HG03135 (cell line): ENCODE measurements around the gene GLIS1.

Experiments
- ATAC-seq: cut with Tn5 transposase; IDR thresholded peaks from one replicate; pipeline ENCODE4 v1.9.1; 2021; ENCODE audit warnings: mild to moderate bottlenecking, moderate library complexity; ENCODE audit not compliant: unreplicated experiment

The GLIS1 gene

DNA sequence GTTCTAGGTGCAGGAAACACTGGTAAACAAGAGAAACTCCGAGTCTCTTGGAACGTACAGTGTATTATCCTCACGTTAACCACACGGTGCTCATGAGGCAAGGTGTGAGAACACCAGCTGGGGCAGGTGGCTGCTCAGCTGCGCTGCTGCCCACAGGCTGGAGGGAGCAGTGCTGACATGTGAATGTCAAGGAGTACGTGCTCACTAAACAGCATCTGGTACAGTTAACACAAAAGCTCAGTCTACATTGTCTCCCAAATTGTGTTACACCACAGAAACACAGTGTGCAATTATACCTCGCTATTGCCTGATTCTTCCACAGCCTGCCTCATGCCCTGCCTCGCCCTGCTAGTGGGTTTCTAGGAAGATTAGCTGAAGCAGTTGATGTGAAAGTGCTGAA is 138.4 kb downstream of the GLIS1 start:
- no peak for ATAC-seq

DNA sequence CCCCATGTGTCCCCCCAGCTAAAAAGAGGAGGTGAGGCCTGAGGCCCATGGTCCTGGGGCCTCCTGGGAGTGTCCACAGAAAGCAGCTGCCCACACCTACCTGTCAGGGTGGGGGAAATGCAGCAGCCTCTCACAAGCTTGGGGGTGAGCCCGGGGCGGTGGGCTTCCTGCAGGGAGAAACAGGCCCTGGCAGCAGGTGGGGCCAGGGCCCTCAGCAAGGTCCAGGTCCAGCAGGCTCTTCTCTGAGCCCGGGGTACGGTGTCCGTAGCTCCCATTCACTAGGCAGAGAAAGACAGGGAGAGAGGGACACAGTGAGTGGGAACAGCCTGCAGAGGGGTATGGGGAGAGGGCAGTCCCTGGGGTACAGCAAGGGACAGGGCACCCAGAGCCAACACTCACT is 139.0 kb downstream of the GLIS1 start:
- ATAC-seq = no peak

DNA sequence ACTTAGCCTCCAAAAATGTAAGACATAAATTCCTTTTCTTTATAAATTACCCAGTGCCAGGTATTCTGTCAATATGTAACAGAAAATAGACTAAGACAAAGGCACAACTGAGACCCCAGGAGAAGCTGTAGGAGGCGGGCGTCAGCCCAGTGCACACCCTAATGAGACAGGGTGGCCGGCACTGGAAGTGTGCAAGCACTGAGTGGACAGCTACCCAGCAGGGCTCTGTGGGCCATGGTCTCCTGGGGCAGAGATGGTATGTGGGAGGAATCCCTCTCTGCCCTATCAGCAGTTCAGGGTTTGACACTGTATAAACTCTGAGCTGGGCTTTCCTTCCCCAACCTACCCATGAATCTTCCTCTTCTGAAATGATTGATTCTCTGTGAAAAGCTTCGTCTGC is 139.5 kb downstream of the GLIS1 start:
- no peak for ATAC-seq

DNA sequence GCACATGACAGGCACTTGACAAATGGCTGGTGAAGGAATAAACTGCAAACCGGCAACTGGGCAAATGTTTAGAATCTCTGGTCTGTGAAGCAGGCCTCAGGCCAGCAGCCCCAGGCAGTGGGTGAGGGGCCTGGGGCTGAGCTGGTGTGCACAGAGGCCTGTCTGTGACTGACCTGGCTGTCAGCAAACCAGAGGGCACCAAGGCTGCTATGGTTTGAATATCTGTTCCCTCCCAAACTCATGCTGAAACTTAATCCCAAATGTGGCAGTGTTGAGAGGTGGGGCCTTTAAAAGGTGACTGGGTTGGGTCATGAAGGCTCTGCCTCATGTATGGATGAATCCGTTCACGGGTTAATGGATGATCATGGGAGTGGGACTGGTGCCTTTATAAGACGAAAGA is 140.0 kb downstream of the GLIS1 start:
- no peak for ATAC-seq

DNA sequence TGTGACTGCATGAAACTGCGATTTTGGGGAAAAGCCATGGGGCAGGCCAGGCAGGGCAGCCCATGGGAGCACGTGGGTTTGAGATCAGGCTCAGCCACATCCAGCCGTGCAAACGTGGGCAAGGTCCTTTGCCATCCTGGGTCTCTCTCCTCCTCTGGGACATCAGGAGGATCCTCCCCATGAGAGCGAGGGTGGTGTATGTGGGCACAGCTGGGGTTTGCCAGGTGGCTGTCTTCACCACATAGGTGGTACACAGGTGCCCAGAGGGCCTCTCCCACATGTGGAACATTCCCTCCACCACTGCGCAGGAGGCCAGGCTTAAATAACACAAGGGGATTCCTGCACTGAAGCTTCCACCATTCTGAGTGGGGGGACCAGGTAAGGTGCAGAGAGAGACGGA is 143.1 kb downstream of the GLIS1 start:
- ATAC-seq = no peak

DNA sequence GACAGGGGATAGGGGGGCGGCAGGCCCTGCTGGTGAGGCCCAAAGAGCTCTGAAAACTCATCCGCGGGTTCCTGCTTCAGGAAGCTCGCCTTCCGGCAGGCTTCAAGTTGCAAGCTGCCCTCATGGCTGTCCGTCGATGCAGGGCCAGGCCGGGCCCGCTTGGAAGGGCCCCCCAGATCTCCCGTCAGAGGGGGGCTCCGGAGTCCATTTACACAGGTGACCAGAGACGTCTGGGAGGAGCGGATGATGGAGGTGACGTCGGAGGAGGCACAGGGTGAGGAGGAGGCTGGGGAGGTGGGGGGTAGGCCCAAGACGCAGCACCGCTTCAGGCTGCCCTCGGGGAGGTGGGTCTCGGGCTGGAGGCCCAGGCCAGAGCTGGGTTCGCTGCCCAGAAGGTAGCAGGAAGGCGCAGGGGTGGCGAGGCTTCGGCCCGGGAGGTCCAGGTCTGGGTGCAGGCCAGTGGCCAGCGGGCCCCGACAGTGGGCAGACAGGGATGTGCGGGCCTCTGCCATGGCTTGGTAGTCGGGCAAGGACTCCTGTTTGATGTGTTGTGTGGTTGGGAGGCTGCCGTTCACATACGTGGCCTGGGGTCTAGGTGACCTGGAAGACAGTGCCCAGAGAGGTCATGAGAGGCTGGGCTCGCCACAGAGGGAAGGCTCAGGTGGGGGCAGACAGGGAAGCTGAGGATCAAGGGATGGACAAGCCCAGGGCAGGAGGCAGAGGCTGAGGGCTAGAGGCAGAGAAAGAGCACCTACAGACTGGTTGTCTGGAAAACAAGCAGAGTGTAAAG is 144.4 kb downstream of the GLIS1 start:
- ATAC-seq = no peak

DNA sequence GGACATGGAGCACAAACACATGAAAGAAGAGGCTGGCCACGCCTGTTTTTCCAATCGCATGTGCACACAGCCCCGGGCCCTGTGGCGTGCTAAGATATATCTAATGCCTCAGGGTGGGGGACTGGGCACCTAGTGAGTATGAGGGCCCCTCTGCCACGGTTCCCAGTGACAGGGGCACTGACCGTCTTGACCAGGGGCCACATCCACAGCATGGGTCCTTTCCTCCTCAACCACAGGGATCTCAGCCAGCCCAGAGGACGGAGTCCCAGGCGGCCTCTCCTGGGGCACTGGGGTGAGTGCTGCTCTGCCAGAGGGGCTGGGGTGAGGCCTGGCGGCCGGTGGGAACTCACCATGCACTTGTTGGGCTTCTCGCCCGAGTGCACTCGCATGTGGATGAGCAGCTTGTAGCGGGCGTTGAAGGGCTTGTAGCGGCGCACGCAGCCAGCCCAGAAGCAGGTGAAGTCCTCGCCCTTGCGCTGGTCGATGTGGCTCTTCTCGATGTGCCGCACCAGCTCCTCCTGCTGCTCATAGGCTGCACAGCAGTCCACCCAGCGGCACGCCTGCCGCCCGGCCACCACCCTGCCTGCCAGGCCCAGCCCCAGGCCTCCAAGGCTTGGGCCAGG is 145.1 kb downstream of the GLIS1 start:
- no peak for ATAC-seq

DNA sequence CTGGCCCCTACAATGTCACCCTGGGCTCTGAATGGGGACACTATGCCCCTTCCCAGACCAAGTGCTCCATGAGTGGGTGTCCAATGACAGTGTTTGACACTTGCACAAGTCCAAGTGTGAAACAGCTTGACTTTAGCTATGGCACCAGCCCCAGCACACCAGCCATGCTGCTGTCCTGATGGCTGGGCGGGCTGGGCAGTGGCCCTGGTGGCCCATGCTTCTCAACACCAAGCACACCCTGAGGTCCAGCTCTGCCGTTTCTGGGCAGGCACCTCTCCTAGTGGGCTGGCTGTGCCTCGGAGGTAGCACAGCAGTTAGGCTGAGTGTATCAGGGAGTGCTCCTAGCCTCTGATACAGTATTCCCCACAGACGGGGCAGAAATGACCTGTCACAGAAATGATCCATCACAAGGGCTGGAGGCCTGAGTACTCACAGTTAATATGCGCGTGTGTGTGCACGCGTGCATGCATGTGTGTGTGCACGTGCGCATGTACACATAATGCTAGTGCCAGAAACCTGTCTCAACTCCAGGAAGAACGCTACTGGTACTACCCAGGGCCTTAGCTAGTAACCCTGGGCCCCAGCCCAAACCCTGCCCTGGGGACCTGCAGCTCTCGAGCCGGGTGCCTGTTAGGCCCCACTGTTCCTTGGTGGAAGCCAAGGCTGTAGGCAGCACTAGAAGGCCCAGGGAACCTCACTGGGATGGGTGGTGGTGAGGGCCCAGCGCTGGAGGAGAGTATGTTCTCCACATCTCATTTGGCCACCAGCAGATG is 145.8 kb downstream of the GLIS1 start:
- ATAC-seq = no peak

DNA sequence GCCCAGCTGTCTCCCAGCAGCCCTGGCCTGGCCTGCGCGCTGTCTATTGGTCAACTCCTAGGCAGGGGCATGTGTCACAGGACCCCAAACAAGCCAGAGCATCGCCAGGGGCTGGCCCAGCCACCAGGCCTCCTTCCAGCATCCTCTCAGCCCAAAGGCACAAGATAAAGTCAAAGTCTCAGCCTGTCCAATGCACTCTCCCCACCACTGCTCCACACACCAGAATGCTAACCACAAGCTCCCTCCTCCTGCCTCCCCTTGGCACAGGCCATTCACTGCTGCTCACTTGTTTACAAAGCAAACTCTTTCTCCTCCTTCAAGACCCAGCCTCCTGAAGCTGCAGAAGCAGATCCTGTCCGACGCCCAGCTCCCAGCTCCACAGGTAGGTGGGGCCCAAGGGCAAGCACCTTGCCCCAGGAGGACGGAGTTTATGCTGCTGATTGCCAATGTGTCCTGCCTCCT is 146.4 kb downstream of the GLIS1 start:
- ATAC-seq = no peak

DNA sequence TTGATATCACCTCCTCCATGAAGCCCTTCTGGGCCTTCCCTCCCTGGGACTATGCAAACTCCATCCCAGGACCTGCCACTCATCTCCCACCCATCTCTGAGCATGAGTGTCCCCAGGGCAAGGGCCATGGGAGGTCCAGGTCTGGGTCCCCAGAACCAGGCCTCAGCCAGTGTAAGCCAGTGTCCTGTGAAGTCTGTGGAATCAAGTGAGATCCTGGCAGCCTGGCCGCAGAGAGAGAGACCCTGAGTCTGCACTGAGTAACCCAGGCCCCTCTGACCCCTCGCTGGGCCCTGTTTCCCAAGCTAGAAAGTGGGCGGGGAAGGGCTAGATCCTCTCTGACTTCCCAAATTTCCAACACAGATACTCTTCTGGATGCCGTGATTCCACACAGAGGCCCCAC is 147.0 kb downstream of the GLIS1 start:
- ATAC-seq = no peak

DNA sequence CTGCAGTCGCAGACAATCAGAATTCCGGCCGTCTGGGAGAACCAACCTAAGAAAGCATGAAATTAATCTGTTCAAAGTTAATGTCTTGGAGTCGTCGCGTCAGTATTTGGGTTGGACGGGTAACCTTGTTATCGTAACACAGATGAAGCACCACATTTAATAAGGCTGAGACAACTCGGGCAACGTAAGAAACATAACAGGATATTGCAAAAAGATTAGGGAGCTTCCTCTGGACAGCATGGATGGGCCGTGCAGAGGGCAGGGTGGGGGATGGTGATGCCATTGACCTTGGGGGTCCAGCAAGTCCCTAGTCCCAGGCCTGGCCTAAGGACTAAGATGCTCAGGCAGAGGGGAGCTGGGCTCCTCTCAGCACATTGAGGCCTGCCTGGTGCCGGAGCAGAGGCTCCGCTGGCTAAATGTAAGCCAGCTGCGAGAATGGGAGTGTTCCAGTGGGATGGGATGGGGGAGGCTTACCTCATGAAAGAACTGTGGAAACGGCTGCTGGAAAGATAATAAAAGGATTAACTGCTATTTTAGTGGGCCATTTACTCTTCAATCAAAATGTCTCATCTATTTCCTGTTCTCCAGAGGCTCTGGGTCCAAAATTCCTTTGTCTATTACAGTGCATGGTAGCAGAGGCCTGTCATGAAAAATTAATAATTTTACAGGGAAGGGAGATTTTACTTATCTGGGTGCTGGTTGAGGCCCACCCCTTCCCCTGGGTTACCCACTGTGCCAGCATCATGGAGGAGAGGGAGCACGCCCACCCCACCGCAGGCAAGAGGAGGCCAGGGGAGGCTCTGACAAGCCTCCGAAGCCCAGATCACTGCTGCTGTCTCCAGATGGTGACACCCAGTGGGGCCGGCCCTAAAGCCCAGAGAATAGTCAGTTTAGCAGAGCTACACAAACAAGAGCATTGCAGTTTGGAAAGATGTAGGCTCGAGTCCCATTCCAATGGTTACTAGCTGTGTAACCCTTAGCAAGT is 148.1 kb downstream of the GLIS1 start:
- no peak for ATAC-seq

DNA sequence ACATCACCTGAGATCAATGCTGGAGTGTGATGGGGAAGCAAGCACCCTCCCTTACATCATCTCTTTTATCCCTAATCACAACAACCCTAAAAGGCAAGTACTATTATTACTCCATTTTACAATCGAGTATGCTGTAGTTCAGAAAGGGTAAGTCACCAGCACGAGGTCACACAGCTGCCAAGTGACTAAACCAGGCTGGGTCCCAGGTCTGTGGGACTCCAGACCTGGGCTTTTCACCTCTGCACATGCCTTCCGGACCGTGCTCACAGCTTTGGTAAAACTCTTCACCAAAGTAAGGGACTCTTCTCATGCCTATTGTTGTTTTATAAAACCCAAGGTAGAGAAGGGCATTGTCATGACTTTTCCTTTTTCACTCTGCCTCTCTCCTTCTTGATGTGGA is 148.9 kb downstream of the GLIS1 start:
- no peak for ATAC-seq

DNA sequence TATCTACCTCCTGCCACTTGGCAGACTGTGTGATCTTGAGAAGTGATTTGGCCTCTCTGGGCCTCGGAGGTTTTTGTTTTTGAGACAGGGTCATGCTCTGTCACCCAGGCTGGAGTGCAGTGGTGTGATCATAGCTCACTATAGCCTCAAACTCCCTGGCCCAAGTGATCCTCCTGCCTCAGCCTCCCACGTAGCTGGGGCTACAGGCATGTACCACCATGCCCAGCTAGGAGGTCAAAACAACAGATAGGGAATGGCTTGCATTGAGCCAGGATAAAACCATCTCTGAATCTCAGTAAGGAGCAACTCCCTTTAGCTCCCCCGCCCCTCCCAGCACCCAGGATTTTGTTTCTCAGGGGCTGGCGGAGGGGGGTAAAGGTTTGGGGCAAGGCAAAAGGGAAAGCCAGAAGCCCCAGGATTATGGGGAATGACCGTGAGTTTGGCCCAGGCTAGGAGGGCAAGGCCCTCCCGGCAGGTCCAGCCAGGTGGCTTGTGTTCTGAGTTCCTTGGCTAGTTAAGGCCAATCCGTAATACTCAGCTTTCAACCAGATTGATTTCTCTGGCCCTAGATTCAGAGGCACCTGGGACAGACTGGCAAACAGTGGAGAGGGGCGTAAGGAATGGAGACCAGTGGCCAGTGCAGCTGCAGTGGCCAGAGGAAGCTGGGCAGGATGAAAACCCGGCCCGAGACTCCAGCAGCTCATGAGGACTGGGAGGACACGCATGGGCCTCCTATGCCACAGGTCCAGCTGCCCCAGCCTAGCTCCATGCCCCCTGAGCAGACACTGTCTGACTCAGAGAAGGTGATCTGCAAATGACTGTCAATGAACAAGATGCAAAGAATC is 149.7 kb downstream of the GLIS1 start:
- no peak for ATAC-seq

DNA sequence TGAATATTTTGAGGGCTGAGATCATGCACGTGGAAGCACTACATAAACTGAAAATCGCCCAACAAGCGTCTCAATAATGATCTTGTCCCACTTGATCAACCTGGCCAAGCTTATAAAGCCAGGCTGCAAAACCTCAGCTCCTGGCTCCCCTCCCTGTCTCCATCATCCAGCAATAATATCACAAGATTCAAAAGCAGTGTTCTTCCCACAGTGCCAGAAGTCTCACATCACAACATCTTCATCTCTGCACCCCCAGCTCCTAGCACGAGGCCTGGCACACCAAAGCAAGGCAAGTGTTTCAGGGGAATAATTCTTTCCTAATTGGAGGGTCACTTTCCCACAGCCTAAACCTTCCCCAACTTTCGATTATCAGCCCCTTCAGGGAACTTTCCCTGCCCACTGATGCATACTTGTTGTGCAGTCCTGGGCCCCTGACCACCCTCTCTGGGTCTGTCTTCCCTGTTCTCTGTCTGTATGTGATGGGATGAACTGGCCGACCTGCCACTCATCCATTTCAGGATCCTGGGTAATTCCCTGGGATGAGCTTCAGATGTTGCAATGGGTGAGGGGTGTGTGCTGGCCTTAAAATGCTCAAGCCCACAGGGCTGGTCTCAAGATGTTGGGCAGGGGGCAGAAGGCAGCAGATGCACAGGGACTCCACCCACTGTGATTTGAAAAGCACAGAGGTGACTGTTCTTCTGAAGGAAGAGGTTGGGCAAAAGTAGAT is 150.7 kb downstream of the GLIS1 start:
- ATAC-seq = no peak

DNA sequence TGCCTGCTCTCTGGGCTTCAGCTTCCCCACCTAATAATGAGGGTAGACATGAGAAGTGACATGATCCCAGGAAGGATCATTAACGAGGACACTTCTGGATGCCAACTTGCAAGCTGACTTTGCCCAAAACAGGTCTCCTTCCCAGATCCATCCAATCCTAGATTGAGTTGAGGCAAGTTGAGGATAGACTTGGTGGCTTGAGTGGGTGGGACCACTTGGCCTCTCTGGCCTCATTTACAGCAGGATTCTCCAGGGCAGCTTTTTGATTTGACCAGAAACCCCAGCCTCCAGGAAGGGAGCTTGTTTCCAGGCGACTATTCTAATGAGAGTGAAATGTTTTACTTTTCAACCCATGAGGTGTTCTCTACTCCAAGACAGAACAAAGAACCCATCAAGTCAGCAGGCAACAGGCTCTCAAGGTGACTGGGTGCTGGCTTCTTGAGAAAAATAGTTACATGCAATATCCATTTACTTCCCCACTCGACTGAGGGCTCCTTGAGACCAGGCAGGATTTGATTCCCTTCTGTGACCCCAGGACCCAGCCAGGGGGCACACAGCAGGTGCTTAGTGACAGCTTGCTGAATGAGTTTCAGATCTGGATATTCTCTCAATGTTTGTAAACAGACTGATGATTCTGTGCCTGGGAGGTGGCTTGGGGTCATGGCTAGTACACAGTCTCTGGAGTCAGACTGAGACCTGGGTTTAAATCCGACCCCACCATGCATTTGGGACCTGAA is 151.5 kb downstream of the GLIS1 start:
- no peak for ATAC-seq

DNA sequence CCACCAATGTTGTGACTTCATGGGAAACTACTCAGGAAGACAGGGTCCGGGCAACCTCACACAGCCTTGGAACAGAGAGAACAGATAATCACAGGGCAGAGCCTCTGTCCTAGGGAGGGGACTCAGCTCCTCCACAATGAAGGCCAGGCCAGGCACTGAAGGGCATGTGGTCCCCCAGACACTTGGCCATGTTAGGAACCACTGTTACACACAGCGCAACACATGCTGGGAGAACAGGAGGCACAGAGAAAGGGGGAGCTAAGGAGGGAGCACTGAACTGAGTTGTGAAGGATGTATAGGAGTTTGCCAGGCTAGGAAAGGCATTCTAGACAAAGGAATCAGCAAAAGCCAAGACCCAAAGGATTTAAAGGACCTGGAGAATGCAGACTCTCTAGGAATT is 152.2 kb downstream of the GLIS1 start:
- no peak for ATAC-seq

DNA sequence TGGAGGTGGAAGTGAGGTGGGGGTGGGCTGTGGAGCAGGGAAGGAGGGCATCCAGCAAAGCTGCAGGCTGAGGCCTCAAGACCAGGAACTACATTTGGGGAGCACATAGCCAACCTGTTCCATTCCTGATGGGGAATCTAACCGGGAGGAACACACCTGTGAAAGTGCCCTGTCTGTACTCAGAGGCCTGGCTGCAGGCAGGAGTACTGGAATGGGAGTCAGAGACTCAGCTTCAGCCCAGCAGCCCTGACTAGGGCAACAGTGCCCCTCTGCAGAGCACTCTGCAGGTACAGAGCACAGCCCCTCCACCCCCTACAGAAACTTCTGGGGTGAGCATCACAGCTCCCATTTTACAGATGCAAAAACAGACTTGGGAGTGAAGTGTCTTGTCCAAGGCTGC is 153.4 kb downstream of the GLIS1 start:
- no peak for ATAC-seq

DNA sequence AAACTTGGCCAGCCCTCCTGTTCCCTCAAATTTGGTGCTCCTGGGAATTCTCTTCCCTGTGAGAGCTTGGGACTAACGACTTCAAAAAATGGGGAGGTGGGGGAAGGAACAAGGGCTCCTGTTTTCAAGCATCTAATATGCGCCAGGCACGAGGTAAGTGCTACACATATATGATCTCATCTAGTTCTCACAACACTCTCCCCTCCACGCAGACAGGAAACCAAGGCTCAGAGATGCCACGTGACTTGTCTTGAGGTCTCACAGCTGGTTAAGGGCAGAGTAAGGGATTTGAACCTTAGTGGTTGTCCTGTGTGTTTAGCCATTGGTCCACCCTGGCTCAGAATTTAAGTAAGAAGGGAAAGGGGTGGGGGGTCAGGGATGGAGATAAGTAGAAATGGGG is 153.8 kb downstream of the GLIS1 start:
- no peak for ATAC-seq

DNA sequence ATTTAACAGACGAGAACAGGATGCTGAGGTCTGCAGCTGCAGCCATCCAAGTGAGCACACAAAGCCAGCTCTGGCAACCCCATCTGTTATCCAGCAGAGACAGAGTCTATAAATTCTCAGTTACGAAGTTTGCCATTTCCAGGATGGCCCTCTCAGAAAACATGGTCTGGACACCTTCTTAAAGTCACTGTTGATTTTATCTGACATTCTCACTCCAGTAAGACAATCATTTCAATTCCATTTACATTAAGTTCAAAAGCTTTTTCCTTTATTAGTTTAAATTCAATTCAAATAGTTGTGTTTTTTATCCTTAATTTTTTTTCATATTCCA is 154.2 kb downstream of the GLIS1 start:
- no peak for ATAC-seq
